GM06990 (cell line): Measurements from ENCODE around the gene NEB.
"Not testable (repeated sequence)": the region's sequence is repeated elsewhere in the genome, so short reads cannot be mapped to it uniquely, and the experiment has no call there.

Experiments used
- DNase-seq: peaks from one replicate; pipeline ENCODE4 v3.0.0-alpha.2; 2011; ENCODE audit not compliant: insufficient read length; ENCODE audit errors: extremely low read depth
- H3K27me3 ChIP-seq: replicated peaks from 2 replicates; pipeline ENCODE4 v1.6.0; 2011; ENCODE audit warnings: low read length; ENCODE audit not compliant: control insufficient read depth, insufficient read depth
- H3K36me3 ChIP-seq: 2 replicates; pipeline ENCODE4 v1.5.1; 2011; ENCODE audit warnings: low read length; ENCODE audit not compliant: control insufficient read depth, insufficient read depth
- H3K4me3 ChIP-seq: replicated peaks from 2 replicates; pipeline ENCODE4 v1.5.1; 2011; ENCODE audit warnings: low read depth, mild to moderate bottlenecking, control low read depth, low read length
- CTCF ChIP-seq: IDR thresholded peaks from 2 replicates; pipeline ENCODE4 v1.5.1; 2011; ENCODE audit warnings: low read length, control low read depth, mild to moderate bottlenecking, inconsistent platforms; ENCODE audit not compliant: insufficient read depth, poor library complexity, severe bottlenecking

NEB gene

GRCh38 chr2:151654891-151655290 is 79.4 kb downstream of the NEB start:
- TF ChIP-seq CTCF = no peak
- Histone ChIP-seq H3K36me3 (no peaks in the 10 kb centered on the region), H3K27me3 (no peaks in the 10 kb centered on the region), H3K4me3 (no peak overlapping the region)
- DNase-seq = no peak

GRCh38 chr2:151654085-151654484 is 80.2 kb downstream of the NEB start:
- TF ChIP-seq CTCF = no peak
- H3K4me3 ChIP-seq = no peak overlapping the region
- H3K36me3 ChIP-seq = no peaks in the 10 kb centered on the region
- H3K27me3 ChIP-seq = no peaks in the 10 kb centered on the region
- no peak for DNase-seq

GRCh38 chr2:151651274-151651673 is 83.0 kb downstream of the NEB start:
- no peak overlapping the region for H3K4me3 ChIP-seq
- no peaks in the 10 kb centered on the region for H3K27me3 ChIP-seq
- TF ChIP-seq CTCF = no peak
- H3K36me3 ChIP-seq = no peaks in the 10 kb centered on the region
- DNase-seq = no peak

GRCh38 chr2:151650456-151650855 is 83.8 kb downstream of the NEB start:
- no peaks in the 10 kb centered on the region for H3K36me3 ChIP-seq
- DNase-seq = no peak
- H3K4me3 ChIP-seq = no peak overlapping the region
- no peaks in the 10 kb centered on the region for H3K27me3 ChIP-seq
- TF ChIP-seq CTCF = no peak

GRCh38 chr2:151649966-151650365 is 84.3 kb downstream of the NEB start:
- no peak for DNase-seq
- Histone ChIP-seq H3K4me3 (no peak overlapping the region), H3K36me3 (no peaks in the 10 kb centered on the region), H3K27me3 (no peaks in the 10 kb centered on the region)
- TF ChIP-seq CTCF = no peak

GRCh38 chr2:151649400-151649799 is 84.9 kb downstream of the NEB start:
- DNase-seq = no peak
- H3K4me3 ChIP-seq = no peak overlapping the region
- H3K27me3 ChIP-seq = no peaks in the 10 kb centered on the region
- H3K36me3 ChIP-seq = no peaks in the 10 kb centered on the region
- TF ChIP-seq CTCF = no peak

GRCh38 chr2:151646512-151646911 is 87.8 kb downstream of the NEB start:
- not testable (repeated sequence) for H3K36me3 ChIP-seq, H3K4me3 ChIP-seq, DNase-seq, H3K27me3 ChIP-seq
